HepG2 (cell line): ENCODE measurements around the gene IFT80. TPM values are rescaled to one million over a fixed set of nuclear protein-coding genes. Genes with fewer than 3 reads are reported as not detected.

Experiments used
- ATAC-seq: fragments of 200-7000 bp; cut with Tn5 transposase; 3 replicates; pipeline ENCODE4 v1.9.1; 2020; ENCODE audit warnings: mild to moderate bottlenecking, moderate library complexity
- BruUV-seq: library from RNA; stranded (reverse); fragments of 400-500 nt; replicated peaks from 2 replicates; lab custom pipeline; 2021; lab: Mats Ljungman, UMichigan
- CTCF ChIA-PET: fragments of 300-600 bp; formaldehyde crosslinking; extraction: SDS; loops from one replicate; lab custom pipeline; 2021; ENCODE audit warnings: low total read pairs, inconsistent platforms, low intra/inter-chr PET ratio; lab: Yijun Ruan, JAX
- POLR2A ChIA-PET: fragments of 350-600 bp; sonication (Branson Sonifier 250); formaldehyde crosslinking; loops from one replicate; lab custom pipeline; 2020; ENCODE audit warnings: antibody characterized with exemption, inconsistent platforms; lab: Yijun Ruan, JAX
- DNase-seq: peaks from one replicate; pipeline ENCODE4 v3.0.0-alpha.2; 2015; ENCODE audit warnings: low spot score
- FAIRE-seq: peaks from 3 replicates; lab custom pipeline; 2011; peaks lifted over from hg19 to GRCh38; lab: Jason Lieb, UNC
- H2AFZ ChIP-seq: one replicate; pipeline ENCODE4 v1.6.1; 2011; ENCODE audit warnings: low read length, inconsistent platforms
- H3K27ac ChIP-seq: fragments of 300-600 bp; 3 replicates; pipeline ENCODE4 v1.8.0; 2011; ENCODE audit warnings: mixed run types, mild to moderate bottlenecking, mixed read lengths, low read length, inconsistent platforms; ENCODE audit not compliant: insufficient read depth; ENCODE audit errors: extremely low read length
- H3K27me3 ChIP-seq, 2 experiments: fragments of 200-600 bp in 1 of 2; 2 replicates in 1 of 2; 3 replicates in 1 of 2; pipeline versions ENCODE4 v1.6.0 to v1.8.0; 2011; ENCODE audit warnings: low read length in 2 of 2, mild to moderate bottlenecking in 2 of 2, moderate library complexity in 2 of 2, inconsistent platforms in 1 of 2; ENCODE audit not compliant: insufficient read depth in 2 of 2, control insufficient read depth in 1 of 2
- H3K36me3 ChIP-seq, 2 experiments: fragments of 200-600 bp in 1 of 2; replicated peaks in 1 of 2; 2 replicates in 1 of 2; 3 replicates in 1 of 2; pipeline versions ENCODE4 v1.5.1 to v1.8.0; 2011; ENCODE audit warnings: low read length in 2 of 2, inconsistent platforms in 1 of 2; ENCODE audit not compliant: insufficient read depth in 2 of 2, control insufficient read depth in 1 of 2
- H3K4me1 ChIP-seq: 2 replicates; pipeline ENCODE4 v1.5.1; 2012; ENCODE audit warnings: low read length, inconsistent platforms; ENCODE audit not compliant: insufficient read depth
- H3K4me2 ChIP-seq: 2 replicates; pipeline ENCODE4 v1.6.0; 2011; ENCODE audit warnings: low read depth, low read length, inconsistent platforms
- H3K4me3 ChIP-seq, 3 experiments: fragments of 200-600 bp in 1 of 3; sonication (generic), shearing (Covaris generic) in 1 of 3; replicated peaks in 1 of 3; 2 replicates each; pipeline ENCODE4 v1.5.1; 2011 to 2016; ENCODE audit warnings: low read length in 3 of 3, inconsistent platforms in 2 of 3, low read depth in 2 of 3, mild to moderate bottlenecking in 2 of 3, control low read depth in 1 of 3, mixed read lengths in 1 of 3; ENCODE audit not compliant: insufficient read depth in 1 of 3
- H3K79me2 ChIP-seq: one replicate; pipeline ENCODE4 v1.6.1; 2011; ENCODE audit warnings: low read length, inconsistent platforms; ENCODE audit not compliant: insufficient read depth
- H3K9ac ChIP-seq: 2 replicates; pipeline ENCODE4 v1.6.0; 2011; ENCODE audit warnings: mild to moderate bottlenecking, low read depth, low read length, inconsistent platforms; ENCODE audit not compliant: insufficient read depth
- H3K9me3 ChIP-seq: 2 replicates; pipeline ENCODE4 v1.5.1; 2012; ENCODE audit warnings: mild to moderate bottlenecking, low read length
- H4K20me1 ChIP-seq: 2 replicates; pipeline ENCODE4 v1.6.0; 2011; ENCODE audit warnings: inconsistent platforms, mild to moderate bottlenecking, low read length, moderate library complexity; ENCODE audit not compliant: insufficient read depth
- AGO2 ChIP-seq: fragments of 200-400 bp; formaldehyde crosslinking; optimal IDR thresholded peaks from 2 replicates; pipeline ENCODE3; 2017; ENCODE audit warnings: mild to moderate bottlenecking, low read depth, low read length, moderate library complexity
- ARID2 ChIP-seq: sonication (generic); formaldehyde crosslinking; IDR thresholded peaks from 2 replicates; pipeline ENCODE4 v1.8.1; 2022; ENCODE audit warnings: mild to moderate bottlenecking, missing genetic modification reagents, borderline replicate concordance
- GABPA ChIP-seq, 2 experiments: IDR thresholded peaks; 2 replicates each; pipeline ENCODE4 v1.6.1; 2011 to 2016; ENCODE audit warnings: low read depth in 2 of 2, low read length in 1 of 2, missing biosample characterization in 1 of 2, missing genetic modification characterization in 1 of 2
- IKZF4 ChIP-seq: sonication (generic); formaldehyde crosslinking; IDR thresholded peaks from 2 replicates; pipeline ENCODE4 v1.5.1; 2020; ENCODE audit warnings: borderline replicate concordance, mild to moderate bottlenecking, low read depth, missing genetic modification reagents; ENCODE audit errors: not compliant biosample characterization
- KAT8 ChIP-seq: IDR thresholded peaks from 2 replicates; pipeline ENCODE4 v1.6.1; 2016; ENCODE audit warnings: missing genetic modification reagents, missing compliant biosample characterization
- MYNN ChIP-seq: sonication (generic); formaldehyde crosslinking; IDR thresholded peaks from 2 replicates; pipeline ENCODE4 v1.4.0; 2020; ENCODE audit warnings: mild to moderate bottlenecking, low read depth, missing genetic modification reagents
- NFRKB ChIP-seq: fragments of 450-650 bp; IDR thresholded peaks from 2 replicates; pipeline ENCODE4 v1.6.1; 2017
- NR2F6 ChIP-seq, 2 experiments: IDR thresholded peaks; 2 replicates each; pipeline ENCODE4 v1.6.1; 2016; ENCODE audit warnings: antibody characterized with exemption in 1 of 2, mild to moderate bottlenecking in 1 of 2
- PHF8 ChIP-seq: sonication (generic); formaldehyde crosslinking; IDR thresholded peaks from 2 replicates; pipeline ENCODE4 v1.5.0; 2020; ENCODE audit warnings: missing genetic modification reagents
- PITX1 ChIP-seq: sonication (generic); formaldehyde crosslinking; IDR thresholded peaks from 2 replicates; pipeline ENCODE4 v1.5.1; 2020; ENCODE audit warnings: mild to moderate bottlenecking, missing genetic modification reagents
- RFX5 ChIP-seq: IDR thresholded peaks from 2 replicates; pipeline ENCODE4 v1.6.1; 2011; ENCODE audit warnings: low read depth, low read length, improper control_type of control experiment
- STAT5B ChIP-seq: sonication (generic); formaldehyde crosslinking; IDR thresholded peaks from 2 replicates; pipeline ENCODE4 v1.4.0; 2020; ENCODE audit warnings: missing genetic modification reagents
- ZBTB1 ChIP-seq: sonication (generic); formaldehyde crosslinking; IDR thresholded peaks from 2 replicates; pipeline ENCODE4 v1.4.0; 2020; ENCODE audit warnings: missing genetic modification reagents, borderline replicate concordance
- ZNF20 ChIP-seq: sonication (generic); formaldehyde crosslinking; IDR thresholded peaks from 2 replicates; pipeline ENCODE4 v1.4.0; 2020; ENCODE audit warnings: mild to moderate bottlenecking, moderate library complexity, missing genetic modification reagents
- ZNF577 ChIP-seq: sonication (generic); formaldehyde crosslinking; IDR thresholded peaks from 2 replicates; pipeline ENCODE4 v1.4.0; 2020; ENCODE audit warnings: mild to moderate bottlenecking, low read depth, missing genetic modification reagents, borderline replicate concordance
- ZNF619 ChIP-seq: sonication (generic); formaldehyde crosslinking; IDR thresholded peaks from 2 replicates; pipeline ENCODE4 v1.4.0; 2020; ENCODE audit warnings: mild to moderate bottlenecking, missing genetic modification reagents
- ZNF674 ChIP-seq: sonication (generic); formaldehyde crosslinking; IDR thresholded peaks from 2 replicates; pipeline ENCODE4 v1.5.0; 2020; ENCODE audit warnings: low read depth, mild to moderate bottlenecking, missing genetic modification reagents
- ZNF772 ChIP-seq: sonication (generic); formaldehyde crosslinking; IDR thresholded peaks from 2 replicates; pipeline ENCODE4 v1.5.0; 2020; ENCODE audit warnings: mild to moderate bottlenecking, missing genetic modification reagents
- ZSCAN12 ChIP-seq: sonication (generic); formaldehyde crosslinking; IDR thresholded peaks from 2 replicates; pipeline ENCODE4 v1.9.0; 2021; ENCODE audit warnings: mild to moderate bottlenecking, missing genetic modification reagents
- WGBS: methylation state at CpG from one replicate; pipeline ENCODE4 v1.1.6; 2017; ENCODE audit warnings: low lambda C conversion rate; 5-methylcytosine and 5-hydroxymethylcytosine counted together
- in situ Hi-C: cut with HindIII; loops from 2 replicates; pipeline ENCODE4 v1.10.0; 2017; ENCODE audit warnings: low pct_unique_long_range_greater_than_20kb; ENCODE audit not compliant: extremely low pct_ligation_motif_present
- intact Hi-C: fragments of 100-400 bp; cut with micrococcal nuclease; formaldehyde crosslinking; loops from one replicate; pipeline ENCODE4 v1.10.0; 2022; ENCODE audit not compliant: unreplicated experiment
- polyA plus RNA-seq, 8 experiments: library from polyadenylated mRNA; depleted of rRNA in 3 of 8; stranded (reverse) in 7 of 8; unstranded in 1 of 8; fragments of >200 nt; fragmentation: Illumina TruSeq in 4 of 8; extraction: Trizol in 4 of 8; gene quantifications; 2 replicates each; pipeline versions ENCODE4 v1.2.1 to v1.2.3, GENCODE V29; 2011 to 2016; ENCODE audit warnings: low read depth in 4 of 8, missing spikeins in 1 of 8, mixed read lengths in 1 of 8; ENCODE audit not compliant: insufficient read depth in 1 of 8
- total RNA-seq, 5 experiments: library from RNA; depleted of rRNA; stranded (reverse); fragments of >200 nt; fragmentation: Illumina TruSeq; extraction: Trizol; gene quantifications; 2 replicates each; pipeline ENCODE4 v1.2.3, GENCODE V29; 2016; ENCODE audit warnings: low read depth in 1 of 5

Gene IFT80
- total and polyA plus RNA-seq, 2 of the 13 experiments (the other 11 are each of a cell fraction or from before 2014, with no cell fraction given) = 11.4 to 15.7 TPM

GRCh38 chr3:160379628-160380214 is 19.3 kb downstream of the IFT80 start:
- no peaks in the 10 kb centered on the region for H3K4me1 ChIP-seq
- H3K4me3 ChIP-seq = no peak overlapping the region
- in situ Hi-C loops = no loop called here
- peaks cover 0 to 4% of the 10 kb centered on the region in 2 experiments; a peak in 2 of 5 replicates for H3K36me3 ChIP-seq
- ChIA-PET CTCF (no interaction called here), POLR2A (no interaction called here)
- WGBS = 96% methylated on average over 4 of the region's 4 CpGs
- H3K4me2 ChIP-seq = no peak overlapping the region
- no peak overlapping the region for H3K27ac ChIP-seq
- BruUV-seq = no TSS peak
- intact Hi-C loops = no loop called here
- H3K9me3 ChIP-seq = no peaks in the 10 kb centered on the region
- H3K27me3 ChIP-seq = no peaks in the 10 kb centered on the region
- TF ChIP-seq GABPA (IDR thresholded peaks at IDR 0.05; ENCODE audit: low read depth, low read length) (no peak), GABPA (CRISPR knock-in tag; IDR thresholded peaks at IDR 0.05; ENCODE audit: low read depth) (no peak), NR2F6 (IDR thresholded peaks at IDR 0.05) (no peak), NR2F6 (CRISPR knock-in tag; IDR thresholded peaks at IDR 0.05) (no peak), NFRKB (no peak), ZNF674 (CRISPR knock-in tag) (no peak), ZNF577 (CRISPR knock-in tag) (no peak), STAT5B (CRISPR knock-in tag) (no peak), PHF8 (no peak), ZBTB1 (CRISPR knock-in tag) (no peak), MYNN (CRISPR knock-in tag) (no peak), ZNF20 (no peak), ARID2 (CRISPR knock-in tag) (no peak), ZNF772 (CRISPR knock-in tag) (no peak), IKZF4 (CRISPR knock-in tag) (no peak), ZSCAN12 (no peak), AGO2 (no peak), RFX5 (no peak), KAT8 (no peak), ZNF619 (CRISPR knock-in tag) (no peak), PITX1 (CRISPR knock-in tag) (no peak)
- no peaks in the 10 kb centered on the region for H3K79me2 ChIP-seq
- H2AFZ ChIP-seq = no peak overlapping the region
- ATAC-seq (no peak), FAIRE-seq (no peak), DNase-seq (no peak)
- H3K9ac ChIP-seq = no peak overlapping the region
- no peaks in the 10 kb centered on the region for H4K20me1 ChIP-seq
